Glomerular visceral epithelial cell (primary cell): ENCODE results near the gene GRHL1.

ENCODE experiments used
- DNase-seq: peaks from one replicate; pipeline ENCODE4 v3.0.0-alpha.2; 2016; ENCODE audit errors: extremely low spot score

Gene GRHL1

GRCh38 chr2:9948721-9949120 is 2.8 kb upstream of the GRHL1 start:
- no peak for DNase-seq

GRCh38 chr2:9949239-9949991 is 2.1 kb upstream of the GRHL1 start:
- no peak for DNase-seq

GRCh38 chr2:9949992-9950520 is 1.4 kb upstream of the GRHL1 start:
- no peak for DNase-seq

- no peak for DNase-seq
Measured at GRCh38 chr2:9950521-9951271, 797 bp upstream of the GRHL1 start.

GRCh38 chr2:9951272-9951521 is 296 bp upstream of the GRHL1 start:
- no peak for DNase-seq

DNA sequence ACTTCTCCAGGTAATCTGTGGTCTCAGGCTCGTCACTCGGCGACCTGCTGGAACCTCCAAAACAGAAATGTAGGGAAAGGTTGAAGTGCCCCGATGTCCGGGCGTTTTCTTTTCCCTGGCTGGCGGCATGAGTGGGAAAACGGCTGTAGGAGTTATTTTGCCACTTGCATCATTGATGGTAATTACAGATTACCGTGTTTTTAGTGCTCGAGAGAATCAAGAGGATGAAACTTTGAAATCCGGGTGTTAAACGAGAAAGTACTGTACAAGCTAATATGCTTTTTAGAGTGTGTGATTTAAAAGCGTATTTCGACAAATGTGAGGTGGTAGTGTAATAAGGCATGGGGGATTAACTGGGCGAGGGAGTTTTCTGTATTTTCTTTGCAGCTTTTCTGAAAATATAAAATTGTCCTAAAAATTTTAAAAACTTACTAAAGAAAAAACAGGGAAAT is 819 bp downstream of the GRHL1 start:
- no peak for DNase-seq

DNA sequence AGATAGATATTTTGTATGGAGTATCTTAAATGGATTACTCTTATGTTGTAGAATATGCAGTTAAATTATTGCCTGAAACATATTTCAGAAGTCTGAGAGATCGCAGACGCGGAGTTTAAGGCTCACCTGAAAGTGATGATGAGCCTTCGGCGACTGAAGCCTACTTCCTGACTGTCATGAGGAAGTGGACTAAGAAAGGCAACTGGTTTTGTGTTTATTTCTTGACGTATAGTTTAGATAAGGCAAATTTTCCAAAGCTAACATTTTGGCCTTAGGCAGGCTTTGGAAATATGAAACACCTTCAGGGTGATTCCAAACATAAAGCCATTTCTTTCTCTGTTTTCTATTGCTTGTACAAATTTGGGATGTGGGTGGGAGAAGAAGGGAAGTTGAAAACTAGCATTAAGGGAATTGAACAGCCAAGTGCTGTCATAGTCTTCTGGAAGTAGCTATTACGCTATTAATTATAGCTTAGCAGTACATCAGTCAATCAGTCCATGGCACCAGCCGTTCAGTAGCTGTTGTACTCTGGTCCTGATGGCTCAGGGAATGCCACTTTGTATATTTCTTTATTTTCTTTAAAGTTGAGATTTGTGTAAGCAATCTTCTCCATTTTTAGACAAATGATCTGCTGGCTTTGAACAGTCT is 1.5 kb downstream of the GRHL1 start:
- no peak for DNase-seq

DNA sequence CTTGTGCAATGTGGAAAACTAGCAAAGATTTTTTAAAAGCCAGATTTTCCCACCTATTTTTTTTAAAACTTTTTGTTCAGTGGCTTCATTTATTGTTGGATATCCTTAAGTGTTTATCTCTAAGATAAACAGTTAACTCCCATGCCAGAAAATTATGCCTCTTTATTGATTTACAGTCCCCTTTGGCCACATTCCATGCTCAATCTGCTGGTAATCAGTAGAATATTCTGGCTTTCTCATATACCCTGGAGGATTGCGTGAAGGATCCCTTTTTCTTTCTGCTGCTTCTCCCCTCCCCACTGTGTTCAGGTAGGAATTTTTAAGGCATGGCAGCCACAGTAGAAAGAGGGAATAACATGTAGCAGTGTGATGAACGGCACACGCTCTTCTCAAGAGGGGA is 2.6 kb downstream of the GRHL1 start:
- DNase-seq: no peak

GRCh38 chr2:9958057-9958456 is 6.6 kb downstream of the GRHL1 start:
- no peak for DNase-seq

GRCh38 chr2:9959262-9959661 is 7.8 kb downstream of the GRHL1 start:
- no peak for DNase-seq

- DNase-seq: no peak
Measured at GRCh38 chr2:9961013-9961412, 9.5 kb downstream of the GRHL1 start.

GRCh38 chr2:9964334-9964980 is 13.0 kb downstream of the GRHL1 start:
- no peak for DNase-seq

DNA sequence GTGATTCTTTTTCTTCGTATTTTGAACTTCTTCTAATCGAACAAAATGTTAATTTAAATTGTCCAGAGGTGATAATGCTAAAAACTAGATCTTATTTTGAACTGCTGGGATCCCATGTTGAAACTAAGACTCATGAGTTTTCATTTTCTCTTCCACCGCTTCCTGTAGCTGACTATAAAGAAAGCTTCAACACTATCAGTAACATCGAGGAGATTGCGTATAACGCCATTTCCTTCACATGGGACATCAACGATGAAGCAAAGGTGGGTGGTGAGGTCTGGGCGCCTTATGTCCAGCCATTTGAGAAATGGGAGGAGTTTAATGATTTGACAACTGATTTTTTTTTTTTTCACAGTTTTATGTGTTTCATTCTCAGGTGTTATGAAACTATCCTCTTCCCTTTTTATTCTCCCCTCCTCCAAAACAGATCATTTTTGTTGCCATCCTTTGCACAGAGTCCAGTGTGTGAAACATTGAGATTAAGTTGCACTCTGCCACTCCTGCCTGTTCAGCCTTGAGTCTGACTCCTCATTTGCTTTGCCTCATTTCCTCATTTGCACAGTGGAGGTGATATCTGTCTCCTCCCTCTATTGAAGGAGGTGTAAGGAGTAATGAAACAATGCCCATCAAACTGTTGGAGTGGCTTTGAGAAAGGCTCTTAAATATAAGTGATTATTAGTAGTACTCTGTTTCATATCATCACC is 13.8 kb downstream of the GRHL1 start:
- DNase-seq: no peak

GRCh38 chr2:9966491-9967022 is 15.1 kb downstream of the GRHL1 start:
- DNase-seq: no peak

DNA sequence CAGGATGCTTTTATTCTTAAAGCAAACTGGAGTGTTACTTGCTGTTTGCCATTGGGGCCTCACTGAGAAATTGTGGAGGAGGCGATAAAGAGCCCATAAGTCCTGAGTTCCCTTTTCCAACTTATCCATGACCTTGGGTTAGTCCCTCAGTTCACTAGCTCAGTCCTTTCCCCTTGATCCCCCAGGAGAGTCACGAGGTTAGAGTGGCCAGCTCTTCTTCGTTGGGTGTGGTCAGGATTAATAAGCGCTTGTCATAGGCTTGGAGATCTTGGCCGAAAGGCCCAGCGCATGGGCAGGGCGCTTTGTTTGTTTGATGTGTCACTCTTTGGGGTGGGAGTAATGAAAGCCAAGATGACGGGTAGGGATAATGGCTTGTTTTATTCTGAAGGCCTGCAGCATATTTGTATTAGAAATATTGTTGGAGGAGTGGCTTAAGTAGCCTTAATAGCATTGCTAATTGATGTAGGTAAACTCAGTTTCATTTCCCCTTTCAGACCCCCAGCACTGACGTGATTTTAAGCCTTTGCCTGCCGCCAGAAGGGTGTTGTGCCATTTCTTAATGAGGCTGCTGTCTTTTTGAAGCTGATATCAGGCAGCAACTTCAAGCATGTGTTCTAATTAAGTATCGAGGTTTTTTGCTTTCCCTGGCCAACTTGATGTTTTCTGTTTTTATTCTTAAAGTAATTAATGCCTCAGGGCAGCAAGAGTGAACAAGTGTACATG is 15.7 kb downstream of the GRHL1 start:
- no peak for DNase-seq

- no peak for DNase-seq
Measured at GRCh38 chr2:9968553-9969497, 17.3 kb downstream of the GRHL1 start.

DNA sequence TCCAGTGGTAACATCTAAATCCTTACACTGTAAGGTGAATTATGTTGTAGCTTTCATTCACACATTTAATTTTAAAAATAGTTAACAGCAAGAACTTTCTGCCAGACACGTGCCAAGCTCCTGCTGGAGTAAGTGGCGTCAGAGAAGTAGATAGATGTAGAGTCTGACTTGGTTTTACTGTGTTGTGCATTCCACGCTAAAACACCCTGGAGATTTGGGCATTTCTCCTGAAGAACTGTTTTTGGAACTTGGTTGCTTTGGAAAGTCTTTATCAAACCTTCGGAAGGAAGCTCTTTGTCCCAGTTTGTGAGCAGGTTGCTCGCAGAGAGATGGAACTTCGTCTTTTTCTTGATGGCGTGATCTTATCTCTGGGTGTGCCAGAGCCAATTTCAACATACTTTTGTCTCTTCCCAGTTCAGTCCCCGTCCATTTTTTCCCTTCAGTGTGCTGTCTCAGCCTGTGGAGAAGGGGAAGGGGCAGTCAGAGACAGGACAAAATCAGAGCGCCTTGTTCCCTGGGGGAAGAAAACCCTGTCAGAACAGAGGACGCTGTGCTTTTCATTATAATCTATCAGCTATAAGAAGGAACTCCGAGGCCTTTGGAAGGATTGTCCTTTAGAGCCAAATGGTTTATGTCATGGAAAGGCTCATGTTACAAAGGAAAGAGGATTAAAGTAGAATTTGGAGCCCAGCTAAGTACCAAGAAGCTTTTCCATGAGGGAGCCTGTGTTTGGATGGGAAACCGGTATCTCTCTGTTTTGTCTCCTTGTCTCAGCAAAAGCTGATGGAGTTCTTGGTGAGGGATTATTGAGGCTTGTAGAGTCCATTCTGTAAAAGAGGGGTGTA is 18.9 kb downstream of the GRHL1 start:
- DNase-seq: no peak

DNA sequence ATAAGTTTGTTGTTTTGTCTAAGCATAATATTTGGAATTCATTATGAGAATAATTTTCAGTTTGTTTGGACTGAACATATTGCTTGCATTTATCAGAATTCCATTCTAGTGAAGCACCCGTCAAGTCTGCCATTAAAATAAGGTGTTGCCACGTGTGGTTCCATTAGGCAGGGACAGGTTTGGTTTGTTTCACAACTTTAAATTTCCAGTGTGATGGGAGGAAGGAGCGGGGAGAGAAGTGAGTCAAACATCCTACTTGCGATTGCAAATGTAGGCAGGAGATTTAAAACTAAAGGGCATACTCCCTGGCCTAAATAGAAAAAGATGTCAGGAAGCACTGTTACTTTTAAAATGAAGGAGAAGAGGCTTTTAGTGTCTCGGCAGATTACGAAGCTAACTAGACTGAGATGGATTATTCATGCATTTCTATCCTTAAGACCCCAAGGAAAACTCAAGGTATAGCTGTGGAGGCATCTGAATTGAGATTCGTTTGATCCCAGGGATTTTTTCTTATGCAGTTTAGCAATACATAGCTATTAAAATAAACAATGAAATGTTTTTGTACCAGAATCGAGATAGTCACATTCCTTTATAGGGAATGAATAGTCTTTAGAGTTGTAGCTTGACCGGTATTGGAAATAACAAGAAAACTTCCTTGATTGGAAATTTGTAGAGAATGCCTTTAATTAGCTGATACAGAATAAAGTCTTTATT is 19.8 kb downstream of the GRHL1 start:
- DNase-seq: no peak
